ENCODE data around the gene TMEM30B.
A peak's percentile ranks its signal among the peaks of the same experiment; 100 is the strongest.

The TMEM30B gene

DNA sequence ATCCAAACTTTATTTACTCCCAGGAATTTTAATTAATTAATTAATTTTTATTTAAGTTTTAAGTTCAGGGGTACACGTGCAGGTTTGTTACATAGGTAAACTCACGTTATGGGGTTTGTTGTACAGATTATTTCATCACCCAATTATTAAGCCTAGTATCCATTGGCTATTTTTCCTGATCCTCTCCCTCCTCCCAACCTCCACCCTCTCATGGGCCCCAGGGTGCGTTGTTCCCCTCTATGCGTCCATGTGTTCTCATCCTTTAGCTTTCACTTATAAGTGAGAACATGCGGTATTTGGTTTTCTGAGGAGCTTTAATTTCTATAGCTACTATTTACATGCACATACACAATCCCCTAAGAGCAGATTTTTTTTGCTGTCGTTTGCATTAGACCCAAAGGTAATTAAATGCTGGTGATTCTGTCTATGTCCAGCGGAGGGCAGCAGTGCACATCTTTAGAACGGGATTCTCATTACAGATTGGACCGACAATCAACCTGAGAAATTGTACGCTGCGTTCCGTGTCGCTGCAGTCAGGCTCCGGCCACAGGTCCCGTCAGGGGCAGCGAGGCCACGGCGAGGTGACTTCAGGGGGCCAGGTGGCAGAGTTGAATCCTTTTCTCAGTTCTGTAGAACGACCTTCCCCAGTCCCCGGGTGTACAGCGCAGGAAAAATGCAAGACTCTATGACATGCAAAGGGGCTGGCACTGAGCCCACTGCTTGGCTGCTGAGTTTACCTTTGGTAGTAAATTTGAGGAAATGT is 11.6 kb downstream of the TMEM30B start:
- TF ChIP-seq, protein P1, sequence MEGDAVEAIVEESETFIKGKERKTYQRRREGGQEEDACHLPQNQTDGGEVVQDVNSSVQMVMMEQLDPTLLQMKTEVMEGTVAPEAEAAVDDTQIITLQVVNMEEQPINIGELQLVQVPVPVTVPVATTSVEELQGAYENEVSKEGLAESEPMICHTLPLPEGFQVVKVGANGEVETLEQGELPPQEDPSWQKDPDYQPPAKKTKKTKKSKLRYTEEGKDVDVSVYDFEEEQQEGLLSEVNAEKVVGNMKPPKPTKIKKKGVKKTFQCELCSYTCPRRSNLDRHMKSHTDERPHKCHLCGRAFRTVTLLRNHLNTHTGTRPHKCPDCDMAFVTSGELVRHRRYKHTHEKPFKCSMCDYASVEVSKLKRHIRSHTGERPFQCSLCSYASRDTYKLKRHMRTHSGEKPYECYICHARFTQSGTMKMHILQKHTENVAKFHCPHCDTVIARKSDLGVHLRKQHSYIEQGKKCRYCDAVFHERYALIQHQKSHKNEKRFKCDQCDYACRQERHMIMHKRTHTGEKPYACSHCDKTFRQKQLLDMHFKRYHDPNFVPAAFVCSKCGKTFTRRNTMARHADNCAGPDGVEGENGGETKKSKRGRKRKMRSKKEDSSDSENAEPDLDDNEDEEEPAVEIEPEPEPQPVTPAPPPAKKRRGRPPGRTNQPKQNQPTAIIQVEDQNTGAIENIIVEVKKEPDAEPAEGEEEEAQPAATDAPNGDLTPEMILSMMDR (IDR thresholded peaks at IDR 0.05), result peak; percentile 87

- TF ChIP-seq, protein P1 (IDR thresholded peaks at IDR 0.05), result no peak
Observed at GRCh38 chr14:61268812-61269211, 12.3 kb downstream of the TMEM30B start.

DNA sequence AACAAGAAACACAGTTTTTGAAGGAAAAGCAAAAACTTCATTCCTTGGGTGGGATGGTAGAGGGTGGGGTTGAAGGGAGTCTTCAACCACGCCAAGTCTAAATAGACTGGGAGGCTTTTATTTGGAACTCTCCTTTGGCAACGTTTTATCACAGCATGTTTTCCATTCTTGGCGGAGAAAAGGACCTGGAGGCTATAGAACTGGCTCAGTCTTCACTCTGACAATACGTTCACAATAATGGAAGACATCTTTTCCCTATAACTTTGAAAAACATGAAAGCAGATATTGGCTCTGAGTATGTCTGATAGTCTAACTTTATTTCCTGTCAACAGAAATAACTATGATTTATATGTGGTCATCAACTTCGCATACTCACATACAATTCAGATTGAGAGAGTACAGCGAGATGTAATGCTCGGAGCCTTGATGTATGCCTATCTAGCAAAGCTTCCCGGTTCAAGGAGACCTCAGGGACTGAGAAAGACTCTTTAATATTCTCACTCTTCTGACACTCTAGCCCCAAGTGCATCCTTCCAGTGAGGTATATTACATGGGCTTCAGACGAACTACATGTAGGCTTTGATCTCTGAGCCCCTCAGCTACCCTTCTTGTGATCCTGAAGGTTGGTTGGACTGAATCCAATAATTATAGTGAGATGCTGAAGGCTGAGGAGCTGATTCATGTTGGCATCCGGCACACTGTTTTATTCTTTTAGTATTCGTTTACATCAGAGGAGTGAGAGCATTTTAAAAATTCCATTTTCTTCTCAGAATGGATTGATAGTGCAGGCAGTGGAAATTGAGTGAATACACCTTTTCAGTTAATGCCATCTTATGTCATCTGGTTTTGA is 14.0 kb downstream of the TMEM30B start:
- TF ChIP-seq, protein P1 (IDR thresholded peaks at IDR 0.05), result no peak

- TF ChIP-seq, protein P1 (IDR thresholded peaks at IDR 0.05), result no peak
Observed at GRCh38 chr14:61266436-61266835, 14.7 kb downstream of the TMEM30B start.

- TF ChIP-seq, protein P1 (IDR thresholded peaks at IDR 0.05), result no peak
Observed at GRCh38 chr14:61264651-61265050, 16.5 kb downstream of the TMEM30B start.

DNA sequence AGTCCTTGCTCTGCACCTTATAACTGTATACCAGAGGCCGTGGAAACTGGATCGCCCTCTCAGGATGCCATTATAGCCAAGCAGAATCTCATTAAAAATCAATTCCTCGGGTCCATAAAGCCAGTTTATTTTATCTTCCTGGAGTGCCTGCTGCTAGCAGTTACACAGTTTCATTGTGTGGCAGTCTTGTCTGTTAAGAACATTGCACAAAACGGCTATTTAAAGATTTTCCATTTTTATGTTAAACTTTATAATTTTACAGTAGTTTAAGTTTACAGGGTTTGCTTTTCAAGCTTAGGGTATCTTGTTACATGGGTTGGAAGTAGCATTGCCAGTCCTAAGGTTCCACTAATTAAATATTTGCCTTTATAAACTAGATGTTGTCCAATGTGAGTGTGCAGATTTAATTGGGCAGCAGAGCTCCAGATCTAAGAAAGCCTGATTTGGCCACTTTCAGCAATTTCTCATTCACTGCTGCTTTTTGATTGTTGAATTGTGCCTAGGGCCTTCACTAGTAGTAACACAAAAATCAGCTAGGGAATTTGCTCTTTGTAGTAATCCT is 17.0 kb downstream of the TMEM30B start:
- TF ChIP-seq, protein P1 (IDR thresholded peaks at IDR 0.05), result no peak

DNA sequence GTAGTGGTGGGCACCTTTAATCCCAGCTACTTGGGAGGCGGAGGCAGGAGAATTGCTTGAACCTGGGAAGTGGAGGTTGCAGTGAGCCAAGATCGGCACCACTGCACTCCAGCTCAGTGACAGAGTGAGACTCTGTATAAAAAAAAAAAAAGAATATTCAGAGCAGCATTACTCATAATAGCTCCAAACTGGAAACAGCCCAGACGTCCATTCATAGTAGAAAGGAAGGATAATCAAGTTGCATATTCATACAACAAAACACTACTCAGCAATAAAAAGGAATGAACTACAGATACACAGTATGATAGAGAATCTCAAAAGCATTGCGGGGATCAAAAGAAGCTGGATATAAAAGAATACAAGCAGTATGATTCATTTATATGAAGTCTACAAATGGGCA is 19.1 kb downstream of the TMEM30B start:
- TF ChIP-seq, protein P1 (IDR thresholded peaks at IDR 0.05), result no peak
